Vagina (tissue), 2 donors: ENCODE results near the gene MSI2. TPM values are rescaled to one million over a fixed set of nuclear protein-coding genes. Genes with fewer than 3 reads are reported as not detected.

Experiments
- DNase-seq, 2 donors: peaks; one replicate each; pipeline ENCODE4 v3.0.0-alpha.2; 2017; ENCODE audit errors: extremely low spot score in 2 of 2
- H3K27ac ChIP-seq: fragments of 200-600 bp; sonication (generic); one replicate; pipeline ENCODE4 v1.5.1; 2019
- H3K27me3 ChIP-seq: fragments of 200-600 bp; sonication (generic); one replicate; pipeline ENCODE4 v1.5.1; 2019
- H3K36me3 ChIP-seq, 2 donors: fragments of 200-600 bp; sonication (generic); one replicate each; pipeline ENCODE4 v1.5.1; 2017 to 2019
- H3K4me1 ChIP-seq: fragments of 200-600 bp; sonication (generic); one replicate; pipeline ENCODE4 v1.5.1; 2019
- H3K4me3 ChIP-seq, 2 donors: fragments of 200-600 bp; sonication (generic); 1 replicate in 1 of 2; 2 replicates in 1 of 2; pipeline ENCODE4 v1.5.1; 2016 to 2019
- H3K9me3 ChIP-seq: fragments of 200-600 bp; sonication (generic); one replicate; pipeline ENCODE4 v1.5.1; 2019
- CTCF ChIP-seq, 3 experiments: fragments of 450-650 bp in 2 of 3; fragments of 200-600 bp in 1 of 3; sonication (generic) in 1 of 3; IDR thresholded peaks; one replicate each; pipeline ENCODE4 v1.5.1; 2017 to 2019; ENCODE audit warnings: antibody characterized with exemption in 3 of 3, mild to moderate bottlenecking in 2 of 3, moderate library complexity in 2 of 3
- POLR2A ChIP-seq, 2 donors: fragments of 450-650 bp; IDR thresholded peaks; one replicate each; pipeline ENCODE4 v1.6.1; 2017; ENCODE audit warnings: antibody characterized with exemption in 2 of 2, mild to moderate bottlenecking in 2 of 2, moderate library complexity in 2 of 2
- POLR2AphosphoS5 ChIP-seq, 2 donors: sonication (generic); formaldehyde crosslinking; IDR thresholded peaks; one replicate each; pipeline ENCODE4 v1.9.0; 2017; ENCODE audit warnings: antibody characterized with exemption in 2 of 2, mild to moderate bottlenecking in 2 of 2, low read depth in 1 of 2; ENCODE audit not compliant: insufficient read depth in 1 of 2
- intact Hi-C: fragments of 100-400 bp; cut with DNase I; formaldehyde crosslinking; loops from one replicate; pipeline ENCODE4 v1.15.1; 2023
- total RNA-seq: library from RNA; depleted of rRNA; stranded (reverse); fragments of >200 nt; gene quantifications from one replicate; pipeline ENCODE4 v1.2.3, GENCODE V29; 2016

MSI2 gene
- total RNA-seq, 1 donor from 2014 or later = 27.3 TPM

DNA sequence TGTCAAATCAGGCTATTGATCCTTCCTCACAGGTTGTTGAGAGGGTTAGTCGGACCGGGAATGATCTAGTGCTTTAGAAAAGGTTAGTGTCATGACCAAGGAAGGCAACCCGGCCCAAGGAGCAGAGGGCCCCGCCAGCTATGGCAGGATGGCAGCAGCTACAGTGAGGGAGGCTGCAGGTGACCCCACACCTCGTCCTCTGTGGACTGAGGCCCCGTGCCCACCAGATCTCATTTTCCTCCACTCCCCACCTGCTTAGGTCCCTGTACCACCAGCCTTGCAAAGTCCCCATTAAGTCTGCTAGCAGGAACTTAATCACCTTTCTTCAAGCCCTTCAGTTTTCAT is 381.3 kb downstream of the MSI2 start:
- Histone ChIP-seq H3K27ac (no peak overlapping the region), H3K4me3 (no peak overlapping the region), H3K9me3 (no peaks in the 10 kb centered on the region), H3K27me3 (no peaks in the 10 kb centered on the region), H3K36me3 (no peaks in the 10 kb centered on the region), H3K4me1 (no peaks in the 10 kb centered on the region)
- intact Hi-C loops = no loop called here
- TF ChIP-seq POLR2AphosphoS5 (IDR thresholded peaks at IDR 0.05; ENCODE audit: insufficient read depth in 1 of 2, low read depth in 1 of 2) = no peak
- no peak for TF ChIP-seq CTCF (IDR thresholded peaks at IDR 0.05)
- no peak for TF ChIP-seq POLR2A (IDR thresholded peaks at IDR 0.05)
- no peak for DNase-seq

DNA sequence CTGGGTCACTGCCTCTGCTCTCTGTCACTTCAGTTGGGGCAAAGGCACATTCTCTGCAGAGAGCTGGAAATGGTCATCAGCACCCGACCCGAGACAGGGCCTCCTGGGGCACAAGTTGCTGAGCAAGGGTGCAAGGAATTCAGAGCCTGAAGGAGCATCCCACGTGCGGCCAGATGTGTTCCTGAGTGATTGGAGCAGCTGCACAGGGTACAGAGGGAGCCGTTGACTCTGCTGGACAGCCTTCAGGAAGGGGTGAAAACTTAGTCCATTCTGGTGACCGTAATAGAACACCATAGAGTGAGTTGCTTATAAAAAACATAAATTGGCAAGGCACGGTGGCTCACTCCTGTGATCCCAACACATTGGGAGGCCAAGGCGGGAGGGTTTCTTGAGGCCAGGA is 382.0 kb downstream of the MSI2 start:
- Histone ChIP-seq H3K27me3 (no peaks in the 10 kb centered on the region), H3K4me3 (no peak overlapping the region), H3K9me3 (no peaks in the 10 kb centered on the region), H3K36me3 (no peaks in the 10 kb centered on the region), H3K4me1 (no peaks in the 10 kb centered on the region), H3K27ac (no peak overlapping the region)
- TF ChIP-seq POLR2A (IDR thresholded peaks at IDR 0.05) = no peak
- no peak for TF ChIP-seq CTCF (IDR thresholded peaks at IDR 0.05)
- TF ChIP-seq POLR2AphosphoS5 (IDR thresholded peaks at IDR 0.05; ENCODE audit: insufficient read depth in 1 of 2, low read depth in 1 of 2) = no peak
- intact Hi-C loops = no loop called here
- DNase-seq = no peak

DNA sequence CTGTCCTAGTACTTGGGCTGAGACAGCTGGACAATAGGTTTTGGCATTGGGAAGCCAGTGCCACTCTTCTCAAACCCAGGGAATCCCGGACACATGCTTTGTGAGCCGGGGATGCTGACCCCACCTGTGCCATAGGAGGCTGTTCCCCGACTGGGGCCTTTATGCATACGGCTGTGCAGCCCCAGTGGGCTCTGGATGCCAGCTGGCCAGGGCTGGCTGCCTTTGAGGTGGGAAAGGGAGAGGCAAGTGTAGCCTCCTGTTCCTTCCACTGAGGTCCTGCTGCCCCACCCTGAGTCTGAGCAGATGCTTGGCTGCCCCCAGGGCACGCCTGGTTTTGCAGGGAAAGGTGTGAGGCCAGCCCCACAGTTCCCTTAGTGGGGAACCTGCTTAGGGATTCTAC is 383.1 kb downstream of the MSI2 start:
- TF ChIP-seq CTCF (IDR thresholded peaks at IDR 0.05) (no peak), POLR2A (IDR thresholded peaks at IDR 0.05) (no peak), POLR2AphosphoS5 (IDR thresholded peaks at IDR 0.05; ENCODE audit: insufficient read depth in 1 of 2, low read depth in 1 of 2) (no peak)
- no peaks in the 10 kb centered on the region for H3K4me1 ChIP-seq
- intact Hi-C loops = no loop called here
- H3K27me3 ChIP-seq = no peaks in the 10 kb centered on the region
- H3K27ac ChIP-seq = no peak overlapping the region
- H3K36me3 ChIP-seq = no peaks in the 10 kb centered on the region
- no peaks in the 10 kb centered on the region for H3K9me3 ChIP-seq
- DNase-seq = no peak
- no peak overlapping the region for H3K4me3 ChIP-seq

- no peak for TF ChIP-seq CTCF (IDR thresholded peaks at IDR 0.05)
- no peak for TF ChIP-seq POLR2AphosphoS5 (IDR thresholded peaks at IDR 0.05; ENCODE audit: insufficient read depth in 1 of 2, low read depth in 1 of 2)
- no peak for TF ChIP-seq POLR2A (IDR thresholded peaks at IDR 0.05)
- Histone ChIP-seq H3K9me3 (no peaks in the 10 kb centered on the region), H3K27ac (no peak overlapping the region), H3K36me3 (no peaks in the 10 kb centered on the region), H3K4me1 (no peaks in the 10 kb centered on the region), H3K4me3 (no peak overlapping the region), H3K27me3 (no peaks in the 10 kb centered on the region)
- intact Hi-C loops = no loop called here
- no peak for DNase-seq
These were observed 383.8 kb downstream of the MSI2 start for GRCh38 chr17:57640079-57640478.

DNA sequence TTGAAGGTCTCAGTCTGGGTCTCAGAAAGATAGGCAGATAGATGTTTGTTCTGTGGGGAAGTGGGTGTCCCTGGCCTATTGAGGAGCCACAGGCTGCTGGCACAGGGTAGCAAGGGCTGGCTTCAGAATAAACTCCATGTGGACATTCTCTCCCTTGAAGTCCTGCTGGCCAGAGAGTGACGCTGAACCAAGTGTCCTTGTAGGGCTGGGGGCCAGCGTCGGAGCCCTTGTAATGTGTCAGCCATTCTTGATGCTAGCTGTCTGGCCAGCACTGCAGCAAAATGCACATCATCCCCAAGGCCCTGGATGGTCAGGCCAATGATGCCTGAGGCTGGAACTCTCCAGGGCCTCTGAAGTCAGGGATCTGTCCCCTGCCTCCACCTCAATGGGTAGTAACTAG is 385.4 kb downstream of the MSI2 start:
- Histone ChIP-seq H3K9me3 (no peaks in the 10 kb centered on the region), H3K36me3 (no peaks in the 10 kb centered on the region), H3K4me3 (no peak overlapping the region), H3K4me1 (no peaks in the 10 kb centered on the region), H3K27ac (no peak overlapping the region), H3K27me3 (no peaks in the 10 kb centered on the region)
- intact Hi-C loops = no loop called here
- no peak for DNase-seq
- TF ChIP-seq POLR2AphosphoS5 (IDR thresholded peaks at IDR 0.05; ENCODE audit: insufficient read depth in 1 of 2, low read depth in 1 of 2) = no peak
- no peak for TF ChIP-seq CTCF (IDR thresholded peaks at IDR 0.05)
- no peak for TF ChIP-seq POLR2A (IDR thresholded peaks at IDR 0.05)
